Measurements from ENCODE around the gene ASB16.

ASB16 gene

GRCh38 chr17:44197107-44197506 lies 26.6 kb downstream of the ASB16 start:
- ChIA-PET POLR2A (ENCODE audit: low non-redundant PET) (no interaction called here), CTCF (interaction anchor here (0.5 kb wide), 1 partner anchor 24 kb away, joined by 3 read pairs; no protein-coding TSS in a partner anchor)
- H3K27ac ChIP-seq: peak overlapping the region; percentile 99
- no peak for DNase-seq (ENCODE audit: low spot score)
- TF ChIP-seq CTCF (conservative IDR thresholded peaks at IDR 0.05; ENCODE audit: low read depth): no peak

DNA sequence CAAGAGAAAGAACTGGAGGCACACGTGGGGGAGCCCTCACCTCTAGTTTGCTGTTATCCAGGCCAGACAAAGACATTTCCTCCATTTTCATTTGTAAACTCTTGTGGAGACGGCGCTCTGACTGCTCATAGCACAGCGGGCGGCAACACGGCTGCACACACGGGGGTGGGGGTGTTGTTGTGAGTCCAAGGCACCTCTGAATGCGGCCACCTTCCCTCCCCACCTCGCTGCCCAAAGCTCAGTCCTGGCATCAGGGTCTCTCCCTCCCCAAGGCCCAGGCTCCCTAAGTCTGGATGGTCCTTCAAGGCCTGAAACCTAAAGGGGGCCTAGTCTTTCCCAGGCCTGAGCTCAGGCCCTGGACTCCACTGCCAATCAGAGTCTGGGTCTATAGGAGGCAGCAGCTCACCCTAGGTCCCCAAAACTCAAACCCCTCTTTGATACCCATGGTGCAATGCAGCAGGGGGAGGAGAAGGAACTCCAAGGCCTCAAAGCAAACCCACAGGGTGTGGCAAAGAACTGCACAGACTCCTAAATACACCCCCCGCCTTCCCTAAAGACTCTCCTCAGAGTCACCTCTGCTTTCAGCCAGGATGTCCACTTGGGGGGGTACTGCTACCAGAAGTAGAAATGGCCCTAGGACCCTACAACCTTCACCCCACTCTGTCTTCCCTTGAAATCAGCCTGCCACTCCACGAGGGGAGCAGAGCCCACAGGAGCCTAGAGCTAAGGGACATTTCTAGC lies 27.6 kb downstream of the ASB16 start:
- peak; percentile 16; the same call in 1 of the 2 replicates for TF ChIP-seq CTCF (conservative IDR thresholded peaks at IDR 0.05; ENCODE audit: low read depth)
- POLR2A ChIA-PET (ENCODE audit: low non-redundant PET): interaction anchor here (0.5 to 1.4 kb wide), 2 partner anchors 12 to 20 kb away, joined by 3 read pairs; partner anchors contain the start of gene TMUB2
- peak; percentile 45 for DNase-seq (ENCODE audit: low spot score)
- CTCF ChIA-PET: interaction anchor here (0.6 kb wide), 2 partner anchors 18 to 57 kb away, joined by 3 read pairs; no protein-coding TSS in a partner anchor
- H3K27ac ChIP-seq: peak overlapping the region; percentile 99

DNA sequence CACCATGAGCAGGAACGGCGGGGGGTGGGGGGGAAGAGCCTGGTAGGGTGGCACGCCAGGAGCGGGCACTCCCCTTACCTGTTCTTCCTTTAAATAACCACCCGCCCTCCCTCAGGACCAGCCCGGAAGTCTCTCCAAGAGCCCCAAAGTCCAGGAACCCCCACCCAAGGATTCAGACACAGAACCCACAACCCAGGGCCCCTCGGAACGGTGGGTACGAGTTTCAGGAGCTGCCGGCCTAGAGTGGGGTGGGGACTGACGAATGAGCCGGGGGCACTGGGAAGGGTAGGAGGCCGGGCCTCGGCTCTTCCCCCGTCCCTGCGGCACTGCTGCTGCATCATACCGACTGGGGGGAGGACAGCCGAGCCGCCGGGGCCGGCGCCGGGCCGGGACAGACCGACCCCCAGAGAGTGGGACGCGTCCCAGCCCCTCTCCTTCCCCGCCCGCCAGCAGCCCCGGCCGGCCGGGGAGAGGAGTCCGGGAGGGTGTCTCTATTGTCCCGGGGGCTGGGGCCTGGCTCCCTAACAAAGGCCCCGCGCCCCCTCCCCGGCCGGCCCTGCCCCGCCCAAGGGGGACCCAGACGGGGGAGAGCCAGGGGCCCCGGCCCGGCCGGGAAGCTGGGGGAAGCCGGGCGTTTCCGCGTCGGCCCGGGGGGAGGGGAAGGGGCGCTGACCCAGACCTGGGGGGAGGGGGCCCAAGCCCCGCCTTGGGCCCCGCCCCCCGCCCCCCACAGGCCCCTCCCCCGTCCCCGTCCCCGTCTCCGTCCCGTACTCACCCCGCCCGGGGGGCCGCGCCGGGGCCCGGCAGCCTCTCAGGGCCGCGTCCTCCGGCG lies 28.4 kb downstream of the ASB16 start:
- peak overlapping the region; percentile 99 for H3K27ac ChIP-seq
- CTCF ChIA-PET: no interaction called here
- peak; percentile 88 for DNase-seq (ENCODE audit: low spot score)

DNA sequence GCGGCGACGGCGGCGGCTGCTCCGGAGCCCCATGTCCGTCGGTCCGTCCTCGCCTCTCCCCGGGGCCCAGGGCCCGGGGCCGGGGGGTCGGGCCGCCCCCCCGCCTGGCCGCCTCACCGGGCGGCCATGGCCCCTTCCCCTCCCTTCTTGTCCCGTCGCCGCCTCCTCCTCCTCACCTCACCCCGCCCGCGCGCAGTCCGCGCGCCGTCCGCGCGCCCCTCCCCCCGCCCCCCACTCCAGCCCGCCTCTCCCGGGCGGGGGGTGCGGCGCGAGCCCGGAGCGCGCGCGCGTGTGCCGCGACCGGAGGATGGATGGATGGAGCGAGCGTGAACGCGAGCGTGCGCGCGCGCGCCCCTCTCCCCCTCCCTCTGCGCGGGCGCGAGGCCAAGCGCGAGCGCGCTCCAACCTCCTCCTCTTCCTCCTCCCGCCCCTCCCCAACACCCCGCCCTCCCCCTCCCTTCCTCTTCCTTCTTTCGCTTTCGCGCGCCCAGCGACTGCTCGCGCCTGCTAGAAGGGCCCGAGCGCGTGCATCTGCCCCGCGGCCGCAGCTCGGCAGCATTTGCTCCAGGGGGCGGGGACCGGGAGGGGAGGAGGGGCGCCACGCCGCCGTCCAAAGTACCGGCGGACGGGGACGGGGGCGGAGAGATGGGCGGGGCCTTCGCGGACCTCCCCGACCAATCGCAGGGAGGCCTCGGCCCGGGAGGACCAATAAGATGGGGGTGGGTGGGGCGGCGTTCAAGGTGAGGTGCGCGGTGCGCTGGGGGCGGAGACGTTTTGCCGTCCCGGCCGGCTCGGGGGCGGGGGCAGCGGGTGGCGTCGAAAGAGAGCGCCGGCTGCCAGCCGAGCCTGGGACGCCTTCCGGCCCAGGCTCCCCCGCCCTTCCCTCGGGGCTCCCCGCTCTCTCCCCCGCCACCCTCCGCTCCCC lies 29.3 kb downstream of the ASB16 start, which contains the start of gene ATXN7L3:
Gene ATXN7L3, minus strand, starts transcription at position 332 of the 925 bp plus-strand sequence. CDS start 1,814 bp downstream, outside the sequence.
- H3K27ac ChIP-seq: peak within 1 kb of the TSS; percentile 99
- ChIA-PET CTCF (interaction anchor here (2.1 kb wide), 1 partner anchor 10 kb away, joined by 6 read pairs; no protein-coding TSS in a partner anchor), POLR2A (ENCODE audit: low non-redundant PET) (interaction anchor here (0.6 to 1.4 kb wide), 3 partner anchors 10 to 153 kb away, joined by 3 to 5 read pairs (median 3); partner anchors contain the start of gene TMUB2)
- peak; percentile 99 for DNase-seq (ENCODE audit: low spot score)
- TF ChIP-seq CTCF (conservative IDR thresholded peaks at IDR 0.05; ENCODE audit: low read depth): no peak

More for the DNA sequence above, 28.4 kb downstream of the ASB16 start:
- no peak for TF ChIP-seq CTCF (conservative IDR thresholded peaks at IDR 0.05; ENCODE audit: low read depth)
- POLR2A ChIA-PET (ENCODE audit: low non-redundant PET): interaction anchor here (0.5 to 1.4 kb wide), 2 partner anchors 12 to 19 kb away, joined by 3 read pairs; partner anchors contain the start of gene TMUB2

DNA sequence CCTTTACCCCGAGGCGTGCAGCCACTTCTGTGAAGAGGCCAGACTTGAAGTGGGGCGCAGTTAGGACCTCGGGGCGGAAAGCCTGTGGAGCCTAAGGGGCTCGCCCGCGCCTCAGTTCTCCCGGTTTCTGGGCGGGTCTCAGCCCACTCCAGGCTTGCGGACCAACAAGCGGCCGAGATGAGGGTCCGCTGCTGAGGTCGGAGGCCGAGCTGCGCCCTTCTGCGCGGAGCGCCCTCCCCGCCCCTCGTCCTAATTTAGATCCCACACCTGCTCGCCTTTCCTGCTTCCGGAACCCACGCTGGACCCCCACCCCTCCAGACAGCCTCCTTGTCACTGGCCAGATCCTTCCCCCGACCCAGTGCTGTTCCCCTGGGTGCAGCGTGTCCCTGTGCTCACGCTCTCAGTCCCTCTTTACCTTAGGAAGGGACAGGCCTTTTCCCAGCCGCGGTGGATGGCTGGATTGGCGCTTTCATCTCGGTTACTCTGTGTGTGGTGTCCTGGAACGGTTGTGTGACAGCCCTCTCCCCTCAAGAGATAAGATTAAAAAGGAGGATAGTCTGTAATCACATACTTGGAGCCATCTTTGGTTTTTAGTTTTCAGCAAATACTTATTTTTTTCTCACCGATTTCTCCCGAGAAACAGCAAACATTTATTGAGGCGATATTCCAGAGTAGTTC lies 30.1 kb downstream of the ASB16 start:
- peak overlapping the region; percentile 99 for H3K27ac ChIP-seq
- TF ChIP-seq CTCF (conservative IDR thresholded peaks at IDR 0.05; ENCODE audit: low read depth): no peak
- ChIA-PET POLR2A (ENCODE audit: low non-redundant PET) (interaction anchor here (0.6 kb wide), 1 partner anchor 154 kb away, joined by 5 read pairs; no protein-coding TSS in a partner anchor), CTCF (interaction anchor here (0.7 to 2.1 kb wide), 2 partner anchors 9 to 191 kb away, joined by 5 to 6 read pairs; no protein-coding TSS in a partner anchor)
- no peak for DNase-seq (ENCODE audit: low spot score)
